Transverse colon (tissue), 3 donors: ENCODE results near the gene RXRG.

Experiments used
- CTCF ChIP-seq, 5 experiments: fragments of 200-600 bp in 3 of 5; fragments of 450-650 bp in 2 of 5; sonication (generic) in 3 of 5; IDR thresholded peaks; 1 replicate in 2 of 5; 2 replicates in 3 of 5; pipeline ENCODE4 v1.5.1; 2016 to 2017; ENCODE audit warnings: antibody characterized with exemption in 5 of 5, inconsistent platforms in 3 of 5, mild to moderate bottlenecking in 2 of 5, moderate library complexity in 1 of 5
- EP300 ChIP-seq: sonication (generic); formaldehyde crosslinking; IDR thresholded peaks from one replicate; pipeline ENCODE4 v1.6.1; 2017; ENCODE audit warnings: antibody characterized with exemption, low read depth
- POLR2A ChIP-seq: fragments of 450-650 bp; IDR thresholded peaks from one replicate; pipeline ENCODE4 v1.6.1; 2016; ENCODE audit warnings: antibody characterized with exemption, mild to moderate bottlenecking, moderate library complexity

DNA sequence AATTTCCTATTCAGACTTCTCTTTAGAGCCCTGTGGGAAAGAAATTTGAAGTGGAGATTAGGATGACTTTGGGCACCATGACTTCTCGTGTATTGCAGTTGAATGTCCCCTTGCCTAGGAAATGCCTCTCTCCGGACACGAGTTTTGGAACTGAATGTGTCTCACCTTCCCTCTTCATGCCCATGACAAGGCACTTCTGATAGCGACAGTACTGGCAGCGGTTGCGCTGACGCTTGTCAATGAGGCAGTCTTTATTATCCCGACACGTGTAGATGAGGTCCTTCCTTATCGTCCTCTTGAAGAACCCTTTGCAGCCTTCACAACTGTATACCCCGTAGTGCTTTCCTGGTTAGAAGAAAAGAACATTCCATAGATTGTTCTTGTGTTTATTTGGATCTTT is 28.1 kb downstream of the RXRG start:
- TF ChIP-seq CTCF (IDR thresholded peaks at IDR 0.05) = no peak
- no peak for TF ChIP-seq POLR2A
- TF ChIP-seq EP300 = no peak
